NCI-H1105 (cell line): Measurements from ENCODE around the gene ZNF514.
A peak's percentile ranks its signal among the peaks of the same experiment; 100 is the strongest.
"Not testable (repeated sequence)": the region's sequence is repeated elsewhere in the genome, so short reads cannot be mapped to it uniquely, and the experiment has no call there.

ENCODE experiments used
- DNase-seq: peaks from one replicate; lab custom pipeline; 2025; lab: John Stamatoyannopoulos, UW

Gene ZNF514

GRCh38 chr2:95159690-95160449, at the start of gene ZNF514:
Gene ZNF514 (minus strand): TSS chr2:95159848. CDS start chr2:95153253, 6,595 bp downstream.
- peak; percentile 36 for DNase-seq

- DNase-seq = no peak
Observed at GRCh38 chr2:95208106-95208505, 48.5 kb upstream of the ZNF514 start.

GRCh38 chr2:95207111-95207961, 47.7 kb upstream of the ZNF514 start, which contains the start of gene ZNF892:
Gene ZNF892 (plus strand): TSS chr2:95207521. CDS start chr2:95207816, 295 bp downstream.
- peak; percentile 79 for DNase-seq

- no peak for DNase-seq
Observed at GRCh38 chr2:95206096-95206495, 46.4 kb upstream of the ZNF514 start.

- no peak for DNase-seq
Observed at GRCh38 chr2:95204396-95204795, 44.7 kb upstream of the ZNF514 start.

GRCh38 chr2:95203911-95204310, 44.3 kb upstream of the ZNF514 start:
- DNase-seq = no peak

- DNase-seq = not testable (repeated sequence)
Observed at GRCh38 chr2:95192956-95193355, 33.3 kb upstream of the ZNF514 start.

GRCh38 chr2:95185973-95186372, 26.3 kb upstream of the ZNF514 start:
- DNase-seq = no peak

GRCh38 chr2:95185197-95185596, 25.5 kb upstream of the ZNF514 start:
- DNase-seq = no peak

- DNase-seq = no peak
Observed at GRCh38 chr2:95181774-95182173, 22.1 kb upstream of the ZNF514 start.

GRCh38 chr2:95179451-95179850, 19.8 kb upstream of the ZNF514 start:
- DNase-seq = no peak

GRCh38 chr2:95174031-95174542, 14.4 kb upstream of the ZNF514 start:
- DNase-seq = no peak

- DNase-seq = no peak
Observed at GRCh38 chr2:95171902-95172301, 12.3 kb upstream of the ZNF514 start.

- DNase-seq = no peak
Observed at GRCh38 chr2:95166065-95166763, 6.6 kb upstream of the ZNF514 start.

- peak; percentile 93 for DNase-seq
Observed at GRCh38 chr2:95165371-95166064, 5.9 kb upstream of the ZNF514 start, which contains the start of gene ZNF2. Gene ZNF2 (plus strand): TSS chr2:95165809. CDS start chr2:95176227, 10,418 bp downstream.

- DNase-seq = no peak
Observed at GRCh38 chr2:95165030-95165370, 5.4 kb upstream of the ZNF514 start.

GRCh38 chr2:95158891-95159619, 593 bp downstream of the ZNF514 start:
- no peak for DNase-seq

- no peak for DNase-seq
Observed at GRCh38 chr2:95158441-95158840, 1.2 kb downstream of the ZNF514 start.

- DNase-seq = no peak
Observed at GRCh38 chr2:95149397-95149984, 10.2 kb downstream of the ZNF514 start.

GRCh38 chr2:95143838-95144237, 15.8 kb downstream of the ZNF514 start:
- no peak for DNase-seq
